ENCODE data around the gene RPS6KA3.
"Not testable (repeated sequence)": the region's sequence is repeated elsewhere in the genome, so short reads cannot be mapped to it uniquely, and the experiment has no call there.

RPS6KA3 gene

GRCh38 chrX:20128670-20129069, 138.0 kb downstream of the RPS6KA3 start:
- no peak overlapping the region for H3K4me3 ChIP-seq (ENCODE audit: control insufficient read depth in 1 of 7, extremely low read depth in 1 of 7, insufficient read depth in 4 of 7, low read depth in 2 of 7, low read length in 6 of 7)
- no peaks in the 10 kb centered on the region for H3K9me3 ChIP-seq (ENCODE audit: control extremely low read depth in 1 of 5, control insufficient read depth in 4 of 5, insufficient read depth in 2 of 5, low read depth in 1 of 5, low read length in 4 of 5)
- CTCF ChIA-PET, result no interaction called here
- peaks cover 12 to 55% (median 29%) of the 10 kb centered on the region in 4 experiments for H3K36me3 ChIP-seq (ENCODE audit: control insufficient read depth in 4 of 4, insufficient read depth in 4 of 4, low read length in 3 of 4)
- no peaks in the 10 kb centered on the region for H3K27me3 ChIP-seq (replicated peaks in 2 of 5; ENCODE audit: control insufficient read depth in 4 of 5, insufficient read depth in 5 of 5, low read length in 4 of 5)
- 89% methylated on average over 3 of the region's 4 CpGs for WGBS (ENCODE audit: insufficient coverage)
- no peaks in the 10 kb centered on the region for H3K4me1 ChIP-seq (ENCODE audit: control extremely low read depth in 1 of 4, control insufficient read depth in 4 of 4, insufficient read depth in 4 of 4, low read length in 3 of 4)
- POLR2A ChIA-PET, result no interaction called here
- DNase-seq, result no peak
- H3K27ac ChIP-seq (ENCODE audit: insufficient read depth in 1 of 2, low read depth in 1 of 2, low read length in 2 of 2, poor library complexity in 1 of 2, severe bottlenecking in 2 of 2), result no peak overlapping the region

DNA sequence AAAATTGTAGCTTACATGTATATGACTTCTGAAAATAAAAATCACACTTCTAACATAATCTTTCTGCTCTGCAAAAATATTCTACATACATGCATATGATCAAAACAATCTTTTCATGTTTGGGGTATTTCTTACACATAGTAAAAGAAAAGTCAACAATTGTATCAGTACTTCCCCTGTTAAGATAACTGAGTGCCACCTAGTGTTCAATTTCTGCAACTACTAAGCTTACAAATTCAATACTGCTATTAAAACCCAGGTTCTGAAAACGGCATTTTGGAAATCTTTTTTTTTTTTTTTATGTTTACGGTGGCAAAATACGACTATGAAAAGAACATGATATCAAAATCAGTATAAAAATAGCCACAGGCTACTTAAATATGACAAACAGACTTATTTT, 139.3 kb downstream of the RPS6KA3 start:
- peaks cover 10 to 46% (median 22%) of the 10 kb centered on the region in 4 experiments for H3K36me3 ChIP-seq (ENCODE audit: control insufficient read depth in 4 of 4, insufficient read depth in 4 of 4, low read length in 3 of 4)
- CTCF ChIA-PET; H3K9me3 ChIP-seq (ENCODE audit: control extremely low read depth in 1 of 5, control insufficient read depth in 4 of 5, insufficient read depth in 2 of 5, low read depth in 1 of 5, low read length in 4 of 5); H3K27ac ChIP-seq (ENCODE audit: insufficient read depth in 1 of 2, low read depth in 1 of 2, low read length in 2 of 2, poor library complexity in 1 of 2, severe bottlenecking in 2 of 2); H3K4me3 ChIP-seq (ENCODE audit: control insufficient read depth in 1 of 7, extremely low read depth in 1 of 7, insufficient read depth in 4 of 7, low read depth in 2 of 7, low read length in 6 of 7); DNase-seq; H3K27me3 ChIP-seq (replicated peaks in 2 of 5; ENCODE audit: control insufficient read depth in 4 of 5, insufficient read depth in 5 of 5, low read length in 4 of 5); POLR2A ChIA-PET; H3K4me1 ChIP-seq (ENCODE audit: control extremely low read depth in 1 of 4, control insufficient read depth in 4 of 4, insufficient read depth in 4 of 4, low read length in 3 of 4): not testable (repeated sequence)
- WGBS (ENCODE audit: insufficient coverage), result no CpG with 5 or more reads among the region's 3 CpGs

GRCh38 chrX:20126833-20127232, 139.9 kb downstream of the RPS6KA3 start:
- no CpG with 5 or more reads among the region's 1 CpG for WGBS (ENCODE audit: insufficient coverage)
- H3K4me1 ChIP-seq (ENCODE audit: control extremely low read depth in 1 of 4, control insufficient read depth in 4 of 4, insufficient read depth in 4 of 4, low read length in 3 of 4); DNase-seq; CTCF ChIA-PET; H3K27me3 ChIP-seq (replicated peaks in 2 of 5; ENCODE audit: control insufficient read depth in 4 of 5, insufficient read depth in 5 of 5, low read length in 4 of 5); H3K9me3 ChIP-seq (ENCODE audit: control extremely low read depth in 1 of 5, control insufficient read depth in 4 of 5, insufficient read depth in 2 of 5, low read depth in 1 of 5, low read length in 4 of 5); POLR2A ChIA-PET; H3K27ac ChIP-seq (ENCODE audit: insufficient read depth in 1 of 2, low read depth in 1 of 2, low read length in 2 of 2, poor library complexity in 1 of 2, severe bottlenecking in 2 of 2); H3K4me3 ChIP-seq (ENCODE audit: control insufficient read depth in 1 of 7, extremely low read depth in 1 of 7, insufficient read depth in 4 of 7, low read depth in 2 of 7, low read length in 6 of 7): not testable (repeated sequence)
- H3K36me3 ChIP-seq (ENCODE audit: control insufficient read depth in 4 of 4, insufficient read depth in 4 of 4, low read length in 3 of 4), result peaks cover 10 to 43% (median 21%) of the 10 kb centered on the region in 4 experiments

- H3K4me3 ChIP-seq (ENCODE audit: control insufficient read depth in 1 of 7, extremely low read depth in 1 of 7, insufficient read depth in 4 of 7, low read depth in 2 of 7, low read length in 6 of 7), result no peak overlapping the region
- peaks cover 5 to 27% (median 15%) of the 10 kb centered on the region in 4 experiments for H3K36me3 ChIP-seq (ENCODE audit: control insufficient read depth in 4 of 4, insufficient read depth in 4 of 4, low read length in 3 of 4)
- H3K4me1 ChIP-seq (ENCODE audit: control extremely low read depth in 1 of 4, control insufficient read depth in 4 of 4, insufficient read depth in 4 of 4, low read length in 3 of 4), result no peaks in the 10 kb centered on the region
- H3K27ac ChIP-seq (ENCODE audit: insufficient read depth in 1 of 2, low read depth in 1 of 2, low read length in 2 of 2, poor library complexity in 1 of 2, severe bottlenecking in 2 of 2), result no peak overlapping the region
- POLR2A ChIA-PET, result no interaction called here
- no peak for DNase-seq
- CTCF ChIA-PET, result no interaction called here
- no peaks in the 10 kb centered on the region for H3K9me3 ChIP-seq (ENCODE audit: control extremely low read depth in 1 of 5, control insufficient read depth in 4 of 5, insufficient read depth in 2 of 5, low read depth in 1 of 5, low read length in 4 of 5)
- no peaks in the 10 kb centered on the region for H3K27me3 ChIP-seq (replicated peaks in 2 of 5; ENCODE audit: control insufficient read depth in 4 of 5, insufficient read depth in 5 of 5, low read length in 4 of 5)
Measured at GRCh38 chrX:20124964-20125363, 141.7 kb downstream of the RPS6KA3 start.

DNA sequence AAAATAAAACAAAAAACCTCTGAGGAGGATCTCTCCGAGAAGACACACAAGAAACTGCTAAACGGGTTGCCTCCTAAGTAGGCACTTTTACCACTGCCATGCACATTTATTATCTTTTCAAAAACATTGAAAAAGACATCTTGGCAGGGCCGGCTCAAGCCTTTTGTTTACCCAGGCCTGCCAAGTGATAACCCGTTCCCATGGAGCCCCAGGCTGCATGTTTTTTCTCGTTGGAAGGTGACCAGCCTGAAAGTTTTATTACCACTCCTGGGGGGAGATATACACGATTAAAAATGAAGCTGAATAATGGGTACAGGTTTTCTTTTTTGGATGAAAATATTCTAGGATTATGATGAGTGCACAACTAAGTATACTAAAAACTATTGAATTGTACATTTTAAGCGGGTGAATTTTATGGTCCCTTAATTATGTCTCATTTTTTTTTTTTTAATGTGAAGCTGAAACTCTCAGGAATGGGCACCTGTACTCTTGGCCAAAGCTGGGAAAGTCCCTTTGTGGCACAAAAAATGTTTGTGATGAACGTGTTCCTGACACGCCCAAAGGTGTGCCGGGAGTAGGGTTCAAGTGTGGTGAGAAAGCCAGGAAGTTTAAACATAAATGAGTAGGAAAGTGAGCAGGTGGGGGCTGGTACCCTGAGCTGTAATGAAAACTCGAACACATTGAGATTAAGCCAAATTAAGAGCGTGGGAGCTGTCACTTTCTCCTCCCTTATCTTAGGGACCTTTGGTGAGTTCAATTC, 148.5 kb downstream of the RPS6KA3 start:
- 74% methylated on average over 8 of the region's 12 CpGs for WGBS (ENCODE audit: insufficient coverage)

GRCh38 chrX:20116577-20117240, 150.0 kb downstream of the RPS6KA3 start, which contains the start of gene MAP7D2:
TSS of gene MAP7D2 (minus strand) at chrX:20116907. CDS start at chrX:20116879, 28 bp downstream.
- WGBS (ENCODE audit: insufficient coverage), result 37% methylated on average over 87 of the region's 91 CpGs
- POLR2A ChIA-PET, result no interaction called here

More for the DNA sequence above, 148.5 kb downstream of the RPS6KA3 start:
- Histone ChIP-seq H3K4me1 (ENCODE audit: control extremely low read depth in 1 of 4, control insufficient read depth in 4 of 4, insufficient read depth in 4 of 4, low read length in 3 of 4) (peaks cover 0 to 22% (median 11%) of the 10 kb centered on the region in 4 experiments), H3K27me3 (replicated peaks in 2 of 5; ENCODE audit: control insufficient read depth in 4 of 5, insufficient read depth in 5 of 5, low read length in 4 of 5) (peaks cover 0 to 41% (median 8%) of the 10 kb centered on the region in 5 experiments), H3K4me3 (ENCODE audit: control insufficient read depth in 1 of 7, extremely low read depth in 1 of 7, insufficient read depth in 4 of 7, low read depth in 2 of 7, low read length in 6 of 7) (no peak overlapping the region), H3K36me3 (ENCODE audit: control insufficient read depth in 4 of 4, insufficient read depth in 4 of 4, low read length in 3 of 4) (no peaks in the 10 kb centered on the region), H3K27ac (ENCODE audit: insufficient read depth in 1 of 2, low read depth in 1 of 2, low read length in 2 of 2, poor library complexity in 1 of 2, severe bottlenecking in 2 of 2) (no peak overlapping the region), H3K9me3 (ENCODE audit: control extremely low read depth in 1 of 5, control insufficient read depth in 4 of 5, insufficient read depth in 2 of 5, low read depth in 1 of 5, low read length in 4 of 5) (peaks cover 0 to 12% (median 0%) of the 10 kb centered on the region in 5 experiments)
- ChIA-PET CTCF (interaction anchor here (1.2 kb wide), 1 partner anchor 15 kb away, joined by 4 read pairs; no protein-coding TSS in a partner anchor), POLR2A (no interaction called here)
- DNase-seq, result peak in 1 of 3 donors; percentile 29

DNA sequence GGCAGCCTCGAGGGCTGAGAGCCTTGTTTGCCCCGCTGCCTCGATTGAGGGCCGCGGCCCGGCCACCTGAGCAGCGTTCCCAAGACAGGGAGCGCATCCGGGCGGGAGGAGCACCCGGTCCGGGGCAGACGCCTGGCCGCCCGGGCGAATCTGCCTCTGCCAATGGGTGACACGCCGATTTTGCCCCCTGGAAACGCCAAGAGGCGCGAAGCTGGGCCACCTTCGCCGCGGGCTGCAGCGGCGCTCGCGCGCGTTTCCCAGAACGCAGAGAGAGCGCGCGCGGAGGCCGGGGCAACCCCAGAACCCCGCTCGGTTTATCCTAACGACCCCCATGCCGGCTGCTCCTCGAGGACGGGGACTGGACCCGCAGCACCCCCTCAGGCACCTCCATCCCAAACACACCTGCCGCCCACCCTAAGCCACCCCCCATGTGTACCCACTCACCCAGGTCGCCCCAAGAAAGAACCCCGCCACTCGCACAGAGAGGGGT, 150.6 kb downstream of the RPS6KA3 start:
- Histone ChIP-seq H3K4me3 (ENCODE audit: control insufficient read depth in 1 of 7, extremely low read depth in 1 of 7, insufficient read depth in 4 of 7, low read depth in 2 of 7, low read length in 6 of 7) (peak overlapping the region in 6 of 7 experiments; percentile 32 to 64 (median 46)), H3K27ac (ENCODE audit: insufficient read depth in 1 of 2, low read depth in 1 of 2, low read length in 2 of 2, poor library complexity in 1 of 2, severe bottlenecking in 2 of 2) (no peak overlapping the region), H3K4me1 (ENCODE audit: control extremely low read depth in 1 of 4, control insufficient read depth in 4 of 4, insufficient read depth in 4 of 4, low read length in 3 of 4) (peaks cover 0 to 22% (median 11%) of the 10 kb centered on the region in 4 experiments), H3K36me3 (ENCODE audit: control insufficient read depth in 4 of 4, insufficient read depth in 4 of 4, low read length in 3 of 4) (no peaks in the 10 kb centered on the region), H3K27me3 (replicated peaks in 2 of 5; ENCODE audit: control insufficient read depth in 4 of 5, insufficient read depth in 5 of 5, low read length in 4 of 5) (peaks cover 0 to 54% (median 8%) of the 10 kb centered on the region in 5 experiments), H3K9me3 (ENCODE audit: control extremely low read depth in 1 of 5, control insufficient read depth in 4 of 5, insufficient read depth in 2 of 5, low read depth in 1 of 5, low read length in 4 of 5) (peaks cover 0 to 12% (median 0%) of the 10 kb centered on the region in 5 experiments)
- 19% methylated on average over 34 of the region's 47 CpGs for WGBS (ENCODE audit: insufficient coverage)
- ChIA-PET POLR2A (no interaction called here), CTCF (no interaction called here)
- DNase-seq, result peak in 1 of 3 donors; percentile 26

More at GRCh38 chrX:20116577-20117240, 150.0 kb downstream of the RPS6KA3 start, which contains the start of gene MAP7D2:
- Histone ChIP-seq H3K4me3 (ENCODE audit: control insufficient read depth in 1 of 7, extremely low read depth in 1 of 7, insufficient read depth in 4 of 7, low read depth in 2 of 7, low read length in 6 of 7) (peak within 1 kb of the TSS in 6 of 7 experiments; percentile 32 to 64 (median 46)), H3K4me1 (ENCODE audit: control extremely low read depth in 1 of 4, control insufficient read depth in 4 of 4, insufficient read depth in 4 of 4, low read length in 3 of 4) (peaks cover 0 to 22% (median 11%) of the 10 kb centered on the region in 4 experiments), H3K27ac (ENCODE audit: insufficient read depth in 1 of 2, low read depth in 1 of 2, low read length in 2 of 2, poor library complexity in 1 of 2, severe bottlenecking in 2 of 2) (no peak within 1 kb of the TSS), H3K9me3 (ENCODE audit: control extremely low read depth in 1 of 5, control insufficient read depth in 4 of 5, insufficient read depth in 2 of 5, low read depth in 1 of 5, low read length in 4 of 5) (peaks cover 0 to 12% (median 0%) of the 10 kb centered on the region in 5 experiments), H3K27me3 (replicated peaks in 2 of 5; ENCODE audit: control insufficient read depth in 4 of 5, insufficient read depth in 5 of 5, low read length in 4 of 5) (peaks cover 0 to 52% (median 8%) of the 10 kb centered on the region in 5 experiments), H3K36me3 (ENCODE audit: control insufficient read depth in 4 of 4, insufficient read depth in 4 of 4, low read length in 3 of 4) (no peaks in the 10 kb centered on the region)
- DNase-seq, result peak in 2 of 3 donors; percentile 28 to 47
- CTCF ChIA-PET, result no interaction called here

Measured in common myeloid progenitor, CD34-positive (primary cell).